Fibroblast of lung (primary cell): ENCODE data around the gene KRTAP4-4. TPM values are rescaled to one million over a fixed set of nuclear protein-coding genes. Genes with fewer than 3 reads are reported as not detected.

Experiments used
- DNase-seq, 2 donors: peaks; one replicate each; pipeline versions ENCODE4 v3.0.0 to v3.0.0-alpha.2; 2010; ENCODE audit warnings: low read depth in 2 of 2
- H2AFZ ChIP-seq: 2 replicates; pipeline ENCODE4 v1.5.1; 2012; ENCODE audit warnings: low read length, control low read depth, inconsistent platforms
- H3K27ac ChIP-seq: 2 replicates; pipeline ENCODE4 v1.5.1; 2011; ENCODE audit warnings: low read length, control low read depth; ENCODE audit not compliant: insufficient read depth
- H3K27me3 ChIP-seq: 2 replicates; pipeline ENCODE4 v1.5.1; 2011; ENCODE audit warnings: mild to moderate bottlenecking, low read length; ENCODE audit not compliant: control insufficient read depth, insufficient read depth
- H3K36me3 ChIP-seq: 2 replicates; pipeline ENCODE4 v1.5.1; 2011; ENCODE audit warnings: low read length; ENCODE audit not compliant: control insufficient read depth, insufficient read depth
- H3K4me1 ChIP-seq: 2 replicates; pipeline ENCODE4 v1.5.1; 2011; ENCODE audit warnings: low read length; ENCODE audit not compliant: control insufficient read depth, insufficient read depth; ENCODE audit errors: extremely low read depth
- H3K4me2 ChIP-seq: 2 replicates; pipeline ENCODE4 v1.5.1; 2011; ENCODE audit warnings: low read length, control low read depth; ENCODE audit not compliant: insufficient read depth; ENCODE audit errors: extremely low read depth
- H3K4me3 ChIP-seq, 4 experiments: fragments of 200-600 bp in 1 of 4; sonication (generic) in 1 of 4; replicated peaks in 1 of 4; 2 replicates each; pipeline ENCODE4 v1.5.1; 2011 to 2016; ENCODE audit warnings: low read length in 4 of 4, low read depth in 3 of 4, mild to moderate bottlenecking in 3 of 4, control low read depth in 2 of 4, inconsistent platforms in 1 of 4, mixed read lengths in 1 of 4; ENCODE audit not compliant: insufficient read depth in 1 of 4; ENCODE audit errors: control extremely low read depth in 1 of 4
- H3K79me2 ChIP-seq: 2 replicates; pipeline ENCODE4 v1.5.1; 2012; ENCODE audit warnings: mild to moderate bottlenecking, low read length, inconsistent platforms; ENCODE audit not compliant: control insufficient read depth, insufficient read depth
- H3K9ac ChIP-seq: 2 replicates; pipeline ENCODE4 v1.5.1; 2011; ENCODE audit warnings: mild to moderate bottlenecking, low read length, control low read depth; ENCODE audit not compliant: insufficient read depth
- H3K9me3 ChIP-seq: 2 replicates; pipeline ENCODE4 v1.5.1; 2012; ENCODE audit warnings: low read depth, low read length; ENCODE audit not compliant: control insufficient read depth, insufficient read depth
- H4K20me1 ChIP-seq: 2 replicates; pipeline ENCODE4 v1.5.1; 2011; ENCODE audit warnings: low read length; ENCODE audit not compliant: control insufficient read depth, insufficient read depth; ENCODE audit errors: extremely low read depth
- EZH2 ChIP-seq: IDR thresholded peaks from 2 replicates; pipeline ENCODE4 v1.5.1; 2012; ENCODE audit warnings: low read length, control low read depth, mild to moderate bottlenecking; ENCODE audit errors: missing control alignments
- polyA plus RNA-seq, 2 donors: library from polyadenylated mRNA; depleted of rRNA in 1 of 2; stranded (reverse) in 1 of 2; unstranded in 1 of 2; fragments of >200 nt; gene quantifications; 2 replicates each; pipeline ENCODE4 v1.2.1, GENCODE V29; 2011 to 2012; ENCODE audit warnings: missing spikeins in 1 of 2
- total RNA-seq: library from RNA; depleted of rRNA; stranded (reverse); fragments of >200 nt; gene quantifications from 2 replicates; pipeline ENCODE4 v1.2.1, GENCODE V29; 2014
- TF ChIP-seq, protein P1 (sequence below), 2 donors: IDR thresholded peaks in 1 of 2; conservative IDR thresholded peaks in 1 of 2; 1 replicate in 1 of 2; 2 replicates in 1 of 2; pipeline ENCODE4 v1.5.1; 2011 to 2012; ENCODE audit warnings: low read length in 2 of 2, control low read depth in 1 of 2, inconsistent platforms in 1 of 2, low read depth in 1 of 2, mild to moderate bottlenecking in 1 of 2

The KRTAP4-4 gene
- total and polyA plus RNA-seq, 2 donors (not counting 1 experiment from before 2014, with no cell fraction given), result not detected

DNA sequence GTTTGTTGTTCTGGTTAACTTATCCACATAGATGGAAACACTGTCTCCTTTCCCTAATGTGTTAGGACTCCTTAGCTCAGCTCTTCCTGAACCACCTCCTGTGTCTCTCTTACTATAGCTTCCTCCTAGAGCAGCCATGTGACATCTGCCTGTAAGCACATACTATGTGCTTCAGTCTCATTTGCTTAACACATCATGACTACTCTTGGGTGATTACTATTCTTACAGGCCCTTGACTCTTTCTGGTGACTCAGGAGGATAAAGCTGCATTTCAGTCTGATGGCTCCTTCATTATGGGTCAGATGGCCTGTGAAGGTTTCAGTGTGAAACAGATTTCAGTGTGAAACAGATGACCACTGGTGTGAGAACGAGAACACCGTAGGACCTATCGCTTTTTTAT, 17.8 kb upstream of the KRTAP4-4 start:
- Histone ChIP-seq H2AFZ (peak overlapping the region; percentile 31), H3K4me2 (no peak overlapping the region), H3K9me3 (no peaks in the 10 kb centered on the region), H4K20me1 (no peaks in the 10 kb centered on the region), H3K36me3 (no peaks in the 10 kb centered on the region), H3K4me1 (peaks cover 7% of the 10 kb centered on the region), H3K79me2 (no peaks in the 10 kb centered on the region), H3K27ac (no peak overlapping the region), H3K4me3 (no peak overlapping the region), H3K27me3 (no peaks in the 10 kb centered on the region), H3K9ac (no peak overlapping the region)
- TF ChIP-seq, protein P1, sequence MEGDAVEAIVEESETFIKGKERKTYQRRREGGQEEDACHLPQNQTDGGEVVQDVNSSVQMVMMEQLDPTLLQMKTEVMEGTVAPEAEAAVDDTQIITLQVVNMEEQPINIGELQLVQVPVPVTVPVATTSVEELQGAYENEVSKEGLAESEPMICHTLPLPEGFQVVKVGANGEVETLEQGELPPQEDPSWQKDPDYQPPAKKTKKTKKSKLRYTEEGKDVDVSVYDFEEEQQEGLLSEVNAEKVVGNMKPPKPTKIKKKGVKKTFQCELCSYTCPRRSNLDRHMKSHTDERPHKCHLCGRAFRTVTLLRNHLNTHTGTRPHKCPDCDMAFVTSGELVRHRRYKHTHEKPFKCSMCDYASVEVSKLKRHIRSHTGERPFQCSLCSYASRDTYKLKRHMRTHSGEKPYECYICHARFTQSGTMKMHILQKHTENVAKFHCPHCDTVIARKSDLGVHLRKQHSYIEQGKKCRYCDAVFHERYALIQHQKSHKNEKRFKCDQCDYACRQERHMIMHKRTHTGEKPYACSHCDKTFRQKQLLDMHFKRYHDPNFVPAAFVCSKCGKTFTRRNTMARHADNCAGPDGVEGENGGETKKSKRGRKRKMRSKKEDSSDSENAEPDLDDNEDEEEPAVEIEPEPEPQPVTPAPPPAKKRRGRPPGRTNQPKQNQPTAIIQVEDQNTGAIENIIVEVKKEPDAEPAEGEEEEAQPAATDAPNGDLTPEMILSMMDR (conservative IDR thresholded peaks at IDR 0.05 in 1 of 2, IDR thresholded peaks at IDR 0.05 in 1 of 2; ENCODE audit: low read depth in 1 of 2, low read length in 2 of 2), result no peak
- no peak for TF ChIP-seq EZH2
- DNase-seq, result peak in 1 of 2 donors; percentile 44

DNA sequence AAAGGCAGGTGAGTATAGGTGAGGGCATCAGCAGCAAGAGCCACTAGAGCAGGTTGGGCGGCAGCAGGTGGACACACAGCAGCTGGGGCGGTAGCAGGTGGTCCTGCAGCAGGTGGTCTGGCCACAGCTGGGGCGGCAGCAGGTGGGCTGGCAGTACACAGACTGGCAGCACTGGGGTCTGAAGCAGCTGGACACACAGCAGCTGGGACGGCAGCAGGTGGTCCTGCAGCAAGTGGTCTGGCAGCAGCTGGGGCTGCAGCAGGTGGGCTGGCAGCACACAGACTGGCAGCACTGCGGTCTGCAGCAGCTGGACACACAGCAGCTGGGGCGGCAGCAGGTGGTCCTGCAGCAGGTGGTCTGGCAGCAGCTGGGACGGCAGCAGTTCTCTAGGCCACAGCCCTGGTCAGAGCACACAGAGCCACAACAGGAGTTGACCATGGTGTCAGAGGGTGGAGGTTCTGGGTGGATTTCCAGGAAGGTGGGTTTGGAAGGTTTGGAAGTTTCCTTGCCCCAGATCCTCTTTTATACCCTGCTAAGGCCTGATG, 17.3 kb upstream of the KRTAP4-4 start, which contains the start of gene KRTAP4-2:
Gene KRTAP4-2, minus strand, starts transcription at position 495 of the 545 bp plus-strand sequence. Its CDS starts 57 bp downstream, at position 438.
- TF ChIP-seq, protein P1 (conservative IDR thresholded peaks at IDR 0.05 in 1 of 2, IDR thresholded peaks at IDR 0.05 in 1 of 2; ENCODE audit: low read depth in 1 of 2, low read length in 2 of 2), result no peak
- DNase-seq, result no peak
- Histone ChIP-seq H3K4me2 (no peak within 1 kb of the TSS), H3K4me3 (no peak within 1 kb of the TSS), H4K20me1 (no peaks in the 10 kb centered on the region), H3K27me3 (no peaks in the 10 kb centered on the region), H3K9ac (no peak within 1 kb of the TSS), H2AFZ (peak within 1 kb of the TSS; percentile 31), H3K36me3 (no peaks in the 10 kb centered on the region), H3K9me3 (no peaks in the 10 kb centered on the region), H3K4me1 (peaks cover 7% of the 10 kb centered on the region), H3K79me2 (no peaks in the 10 kb centered on the region), H3K27ac (no peak within 1 kb of the TSS)

DNA sequence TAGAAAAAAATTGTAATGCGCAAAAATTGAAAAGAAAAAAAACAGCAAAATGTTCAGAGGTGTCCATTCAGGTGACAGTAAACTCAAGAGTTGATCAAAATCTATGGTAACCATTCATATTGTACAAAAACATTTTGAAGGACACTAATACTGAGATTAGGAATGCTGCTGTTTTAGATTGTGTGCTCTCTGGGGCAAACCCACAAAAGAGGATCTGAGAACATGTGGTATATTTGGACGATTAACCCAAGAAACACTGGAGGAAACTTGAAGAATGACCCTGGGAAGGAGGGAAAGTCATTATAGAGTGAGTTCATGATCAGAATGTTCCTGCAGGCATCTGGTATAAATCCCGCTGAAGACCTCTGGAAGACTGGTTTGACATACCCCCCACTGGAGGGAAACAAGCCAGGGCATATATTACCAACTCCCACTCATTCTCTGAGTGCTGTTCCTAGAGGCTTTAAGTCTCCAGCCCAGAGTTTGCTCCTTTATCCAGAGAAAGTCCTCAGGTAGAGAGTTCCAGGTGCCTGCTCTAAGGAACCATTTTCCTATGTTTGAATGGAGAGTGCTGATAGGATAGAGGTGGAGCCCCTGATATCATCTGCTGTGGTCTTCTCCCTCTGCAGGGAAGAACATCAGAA, 16.3 kb upstream of the KRTAP4-4 start:
- no peak for DNase-seq
- Histone ChIP-seq H4K20me1 (no peaks in the 10 kb centered on the region), H3K36me3 (no peaks in the 10 kb centered on the region), H3K9ac (no peak overlapping the region), H3K9me3 (no peaks in the 10 kb centered on the region), H3K4me1 (peaks cover 7% of the 10 kb centered on the region), H3K27ac (no peak overlapping the region), H2AFZ (no peak overlapping the region), H3K4me2 (no peak overlapping the region), H3K79me2 (no peaks in the 10 kb centered on the region), H3K27me3 (no peaks in the 10 kb centered on the region), H3K4me3 (no peak overlapping the region)
- no peak for TF ChIP-seq EZH2
- TF ChIP-seq, protein P1 (conservative IDR thresholded peaks at IDR 0.05 in 1 of 2, IDR thresholded peaks at IDR 0.05 in 1 of 2; ENCODE audit: low read depth in 1 of 2, low read length in 2 of 2), result no peak
